ENCODE results near the gene PCDHGA5.
"Not testable (repeated sequence)": the region's sequence is repeated elsewhere in the genome, so short reads cannot be mapped to it uniquely, and the experiment has no call there.

PCDHGA5 gene

GRCh38 chr5:141387557-141388311, 23.8 kb downstream of the PCDHGA5 start, which contains the start of gene PCDHGB4:
TSS of gene PCDHGB4 (plus strand) at chr5:141387698. CDS start at chr5:141387885, 187 bp downstream.
- peak; percentile 37 for DNase-seq (ENCODE audit: low spot score)

DNA sequence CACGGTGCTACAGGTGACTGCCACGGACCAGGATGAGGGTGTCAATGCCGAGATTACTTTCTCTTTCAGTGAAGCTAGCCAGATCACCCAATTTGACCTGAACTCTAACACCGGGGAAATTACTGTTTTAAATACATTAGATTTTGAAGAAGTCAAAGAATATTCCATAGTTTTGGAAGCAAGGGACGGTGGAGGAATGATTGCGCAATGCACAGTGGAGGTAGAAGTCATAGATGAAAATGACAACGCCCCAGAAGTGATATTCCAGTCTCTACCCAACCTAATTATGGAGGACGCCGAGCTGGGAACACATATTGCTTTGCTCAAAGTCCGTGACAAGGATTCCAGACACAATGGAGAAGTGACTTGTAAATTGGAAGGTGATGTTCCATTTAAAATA, 24.7 kb downstream of the PCDHGA5 start:
- no peak for DNase-seq (ENCODE audit: low spot score)

DNA sequence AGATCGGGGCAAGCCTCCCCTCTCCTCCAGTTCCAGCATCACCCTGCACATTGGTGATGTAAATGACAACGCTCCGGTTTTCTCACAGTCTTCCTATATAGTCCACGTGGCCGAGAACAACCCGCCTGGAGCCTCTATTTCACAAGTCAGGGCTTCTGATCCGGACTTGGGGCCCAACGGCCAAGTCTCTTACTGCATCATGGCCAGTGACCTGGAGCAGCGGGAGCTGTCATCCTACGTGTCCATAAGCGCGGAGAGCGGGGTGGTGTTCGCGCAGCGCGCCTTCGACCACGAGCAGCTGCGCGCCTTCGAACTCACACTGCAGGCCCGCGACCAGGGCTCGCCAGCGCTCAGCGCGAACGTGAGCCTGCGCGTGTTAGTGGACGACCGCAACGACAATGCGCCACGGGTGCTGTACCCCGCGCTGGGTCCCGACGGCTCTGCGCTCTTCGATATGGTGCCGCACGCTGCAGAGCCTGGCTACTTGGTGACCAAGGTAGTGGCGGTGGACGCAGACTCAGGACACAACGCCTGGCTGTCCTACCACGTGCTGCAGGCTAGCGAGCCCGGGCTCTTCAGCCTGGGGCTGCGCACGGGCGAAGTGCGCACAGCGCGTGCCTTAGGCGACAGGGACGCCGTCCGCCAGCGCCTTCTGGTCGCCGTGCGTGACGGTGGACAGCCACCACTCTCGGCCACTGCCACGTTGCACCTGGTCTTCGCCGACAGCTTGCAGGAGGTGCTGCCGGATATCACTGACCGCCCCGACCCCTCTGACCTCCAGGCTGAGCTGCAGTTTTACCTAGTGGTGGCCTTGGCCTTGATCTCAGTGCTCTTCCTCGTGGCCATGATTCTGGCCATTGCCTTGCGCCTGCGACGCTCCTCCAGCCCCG, 25.4 kb downstream of the PCDHGA5 start:
- DNase-seq (ENCODE audit: low spot score): no peak

GRCh38 chr5:141392429-141393198, 28.7 kb downstream of the PCDHGA5 start, which contains the start of gene PCDHGA8:
TSS of gene PCDHGA8 (plus strand) at chr5:141392633. CDS start at chr5:141392814, 181 bp downstream.
- DNase-seq (ENCODE audit: low spot score): no peak

- DNase-seq (ENCODE audit: low spot score): no peak
Observed at GRCh38 chr5:141393267-141393666, 29.3 kb downstream of the PCDHGA5 start.

GRCh38 chr5:141394401-141395187, 30.6 kb downstream of the PCDHGA5 start:
- not testable (repeated sequence) for DNase-seq (ENCODE audit: low spot score)

DNA sequence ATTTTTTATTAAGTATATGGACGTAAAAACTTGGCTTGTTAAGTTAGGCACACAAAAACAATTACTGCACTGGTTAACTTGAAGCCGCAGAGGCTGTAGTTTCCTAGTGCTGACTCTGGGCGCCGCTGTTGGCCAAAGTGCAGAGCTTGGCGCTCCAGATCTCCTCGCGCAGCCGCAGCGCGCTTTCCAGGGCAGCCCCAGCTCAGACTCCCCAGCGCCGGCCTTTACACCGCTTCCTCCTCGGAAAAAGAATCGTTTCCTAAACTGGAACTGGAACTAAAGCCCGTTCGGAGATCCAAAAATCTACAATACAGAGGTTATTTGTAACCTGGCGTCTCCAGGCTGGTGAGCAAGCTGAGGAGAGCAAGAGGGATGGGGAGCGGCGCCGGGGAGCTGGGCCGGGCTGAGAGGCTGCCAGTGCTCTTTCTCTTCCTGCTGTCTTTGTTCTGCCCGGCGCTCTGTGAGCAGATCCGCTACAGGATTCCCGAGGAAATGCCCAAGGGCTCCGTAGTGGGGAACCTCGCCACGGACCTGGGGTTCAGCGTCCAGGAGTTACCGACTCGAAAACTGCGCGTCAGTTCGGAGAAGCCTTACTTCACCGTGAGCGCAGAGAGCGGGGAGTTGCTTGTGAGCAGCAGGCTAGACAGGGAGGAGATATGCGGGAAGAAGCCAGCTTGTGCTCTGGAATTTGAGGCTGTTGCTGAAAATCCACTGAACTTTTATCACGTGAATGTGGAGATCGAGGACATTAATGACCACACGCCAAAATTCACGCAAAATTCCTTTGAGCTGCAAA, 34.0 kb downstream of the PCDHGA5 start, which contains the start of gene PCDHGB5:
PCDHGB5 (plus strand) TSS at position 192 of the 796 bp plus-strand sequence; CDS start at position 373, 181 bp downstream.
- not testable (repeated sequence) for DNase-seq (ENCODE audit: low spot score)

DNA sequence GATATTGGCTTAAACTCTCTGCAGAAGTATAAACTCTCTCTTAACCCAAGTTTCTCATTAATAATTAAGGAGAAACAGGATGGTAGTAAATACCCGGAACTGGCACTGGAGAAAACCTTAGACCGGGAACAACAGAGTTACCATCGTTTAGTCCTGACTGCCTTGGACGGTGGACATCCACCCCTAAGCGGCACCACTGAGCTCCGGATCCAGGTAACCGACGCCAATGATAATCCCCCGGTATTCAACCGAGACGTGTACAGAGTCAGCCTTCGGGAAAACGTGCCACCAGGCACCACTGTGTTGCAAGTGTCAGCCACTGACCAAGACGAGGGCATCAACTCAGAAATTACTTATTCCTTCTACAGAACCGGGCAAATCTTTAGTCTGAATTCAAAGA, 34.6 kb downstream of the PCDHGA5 start:
- no peak for DNase-seq (ENCODE audit: low spot score)

DNA sequence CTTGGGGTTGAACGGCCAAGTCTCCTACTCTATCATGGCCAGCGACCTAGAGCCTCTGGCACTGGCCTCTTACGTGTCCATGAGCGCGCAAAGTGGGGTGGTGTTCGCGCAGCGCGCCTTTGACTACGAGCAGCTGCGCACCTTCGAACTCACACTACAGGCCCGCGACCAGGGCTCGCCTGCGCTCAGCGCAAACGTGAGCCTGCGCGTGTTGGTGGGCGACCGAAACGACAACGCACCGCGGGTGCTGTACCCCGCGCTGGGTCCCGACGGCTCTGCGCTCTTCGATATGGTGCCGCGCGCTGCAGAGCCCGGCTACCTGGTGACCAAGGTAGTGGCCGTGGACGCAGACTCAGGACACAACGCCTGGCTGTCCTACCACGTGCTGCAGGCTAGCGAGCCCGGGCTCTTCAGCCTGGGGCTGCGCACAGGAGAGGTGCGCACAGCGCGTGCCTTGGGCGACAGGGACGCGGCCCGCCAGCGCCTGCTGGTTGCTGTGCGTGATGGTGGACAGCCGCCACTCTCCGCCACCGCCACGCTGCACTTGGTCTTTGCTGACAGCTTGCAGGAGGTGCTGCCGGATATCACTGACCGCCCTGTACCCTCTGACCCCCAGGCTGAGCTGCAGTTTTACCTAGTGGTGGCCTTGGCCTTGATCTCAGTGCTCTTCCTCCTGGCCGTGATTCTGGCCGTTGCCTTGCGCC, 35.7 kb downstream of the PCDHGA5 start:
- no peak for DNase-seq (ENCODE audit: low spot score)

DNA sequence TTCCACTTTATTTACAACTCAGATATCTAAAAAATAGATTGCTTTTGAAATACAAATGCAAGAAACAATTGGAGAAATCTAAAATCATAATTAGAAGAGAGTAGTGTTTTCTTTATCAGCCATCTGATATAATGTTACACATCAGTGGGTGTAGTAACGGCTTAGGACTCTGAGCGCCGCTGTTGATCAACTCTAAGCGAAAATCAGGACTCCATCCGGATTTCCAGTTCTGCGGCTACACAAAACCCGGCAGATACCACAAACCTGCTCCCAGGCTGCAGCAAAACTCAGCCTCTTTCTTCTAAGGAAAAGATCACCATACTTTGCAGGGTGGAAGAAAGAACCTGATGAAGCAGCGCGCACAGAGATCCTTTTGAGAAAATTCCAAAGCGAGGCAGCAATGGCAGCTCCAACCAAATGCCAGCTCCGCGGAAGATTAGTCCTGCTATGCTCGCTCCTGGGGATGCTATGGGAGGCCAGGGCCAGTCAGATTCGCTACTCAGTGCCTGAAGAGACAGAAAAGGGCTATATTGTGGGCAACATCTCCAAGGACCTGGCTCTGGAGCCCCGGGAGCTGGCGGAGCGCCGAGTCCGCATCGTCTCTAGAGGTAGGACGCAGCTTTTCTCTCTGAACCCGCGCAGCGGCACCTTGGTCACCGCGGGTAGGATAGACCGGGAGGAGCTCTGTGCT, 38.7 kb downstream of the PCDHGA5 start, which contains the start of gene PCDHGA9:
PCDHGA9 (plus strand) TSS at position 226 of the 691 bp plus-strand sequence; CDS start at position 401, 175 bp downstream.
- DNase-seq (ENCODE audit: low spot score): peak; percentile 58

DNA sequence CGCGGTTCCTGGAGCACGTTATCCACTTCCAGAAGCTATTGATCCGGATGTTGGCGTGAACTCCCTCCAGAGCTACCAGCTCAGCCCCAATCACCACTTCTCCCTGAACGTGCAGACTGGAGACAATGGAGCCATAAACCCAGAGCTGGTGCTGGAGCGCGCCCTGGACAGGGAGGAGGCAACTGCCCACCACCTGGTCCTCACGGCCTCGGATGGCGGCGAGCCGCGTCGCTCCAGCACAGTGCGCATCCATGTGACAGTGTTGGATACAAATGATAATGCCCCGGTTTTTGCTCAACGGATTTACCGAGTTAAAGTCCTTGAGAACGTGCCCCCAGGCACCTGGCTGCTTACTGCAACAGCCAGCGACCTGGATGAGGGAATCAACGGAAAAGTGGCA, 39.4 kb downstream of the PCDHGA5 start:
- DNase-seq (ENCODE audit: low spot score): no peak

DNA sequence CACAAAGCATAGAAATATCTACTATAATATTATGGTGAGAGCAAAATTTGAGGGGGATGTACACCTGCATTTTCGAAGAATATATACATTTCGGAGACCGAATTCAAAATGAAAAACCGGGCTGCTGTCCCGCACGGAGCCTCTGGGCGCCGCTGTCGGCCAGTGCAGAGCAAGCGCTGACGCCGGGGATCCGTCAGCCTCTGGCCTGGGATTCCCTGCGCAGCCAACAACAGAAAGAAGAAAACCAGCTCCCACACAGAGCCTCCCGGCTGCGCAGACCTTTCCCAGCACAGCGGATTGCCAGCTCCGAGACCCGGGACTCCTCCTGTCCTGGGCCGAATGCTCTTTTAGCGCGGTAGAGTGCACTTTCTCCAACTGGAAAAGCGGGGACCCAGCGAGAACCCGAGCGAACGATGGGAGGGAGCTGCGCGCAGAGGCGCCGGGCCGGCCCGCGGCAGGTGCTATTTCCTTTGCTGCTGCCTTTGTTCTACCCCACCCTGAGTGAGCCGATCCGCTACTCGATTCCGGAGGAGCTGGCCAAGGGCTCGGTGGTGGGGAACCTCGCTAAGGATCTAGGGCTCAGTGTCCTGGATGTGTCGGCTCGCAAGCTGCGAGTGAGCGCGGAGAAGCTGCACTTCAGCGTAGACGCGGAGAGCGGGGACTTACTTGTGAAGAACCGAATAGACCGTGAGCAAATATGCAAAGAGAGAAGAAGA, 44.0 kb downstream of the PCDHGA5 start, which contains the start of gene PCDHGB6:
PCDHGB6 (plus strand) TSS at position 232 of the 716 bp plus-strand sequence; CDS start at position 414, 182 bp downstream.
- peak; percentile 77 for DNase-seq (ENCODE audit: low spot score)

DNA sequence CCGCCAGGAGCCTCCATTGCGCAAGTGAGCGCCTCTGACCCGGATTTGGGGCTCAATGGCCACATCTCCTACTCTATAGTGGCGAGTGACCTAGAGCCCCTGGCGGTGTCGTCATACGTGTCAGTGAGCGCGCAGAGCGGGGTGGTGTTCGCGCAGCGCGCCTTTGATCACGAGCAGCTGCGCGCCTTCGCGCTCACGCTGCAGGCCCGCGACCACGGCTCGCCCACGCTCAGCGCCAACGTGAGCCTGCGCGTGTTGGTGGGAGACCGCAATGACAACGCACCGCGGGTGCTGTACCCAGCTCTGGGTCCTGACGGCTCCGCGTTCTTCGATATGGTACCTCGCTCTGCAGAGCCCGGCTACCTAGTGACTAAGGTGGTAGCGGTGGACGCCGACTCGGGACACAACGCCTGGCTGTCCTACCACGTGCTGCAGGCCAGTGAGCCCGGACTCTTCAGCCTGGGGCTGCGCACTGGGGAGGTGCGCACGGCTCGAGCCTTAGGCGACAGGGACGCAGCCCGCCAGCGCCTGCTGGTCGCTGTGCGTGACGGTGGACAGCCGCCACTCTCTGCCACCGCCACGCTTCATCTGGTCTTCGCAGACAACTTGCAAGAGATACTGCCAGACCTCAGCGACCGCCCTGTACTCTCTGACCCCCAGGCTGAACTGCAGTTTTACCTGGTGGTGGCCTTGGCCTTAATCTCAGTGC, 45.8 kb downstream of the PCDHGA5 start:
- no peak for DNase-seq (ENCODE audit: low spot score)

DNA sequence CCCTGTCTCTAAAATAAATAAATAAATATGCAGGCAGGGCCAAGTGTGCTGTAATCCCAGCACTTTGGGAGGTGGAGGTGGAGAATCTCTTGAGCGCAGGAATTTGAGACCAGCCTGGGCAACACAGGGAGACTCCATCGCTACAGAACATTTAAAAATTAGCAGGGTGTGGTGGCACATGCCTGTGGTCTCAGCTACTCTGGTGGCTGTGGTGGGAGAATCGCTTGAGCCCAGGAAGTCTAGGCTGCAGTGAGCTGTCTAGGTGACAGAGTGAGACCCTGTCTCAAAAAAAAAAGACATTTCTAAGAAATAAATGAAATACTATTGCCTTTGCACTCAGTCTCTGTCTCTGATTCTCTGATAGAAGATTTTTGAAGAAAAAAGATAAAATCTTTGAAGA, 47.6 kb downstream of the PCDHGA5 start:
- DNase-seq (ENCODE audit: low spot score): no peak

- peak; percentile 67 for DNase-seq (ENCODE audit: low spot score)
Observed at GRCh38 chr5:141412854-141413539, 49.0 kb downstream of the PCDHGA5 start, which contains the start of gene PCDHGA10. TSS of gene PCDHGA10 (plus strand) at chr5:141412987. CDS start at chr5:141413176, 189 bp downstream.

- no peak for DNase-seq (ENCODE audit: low spot score)
Observed at GRCh38 chr5:141413540-141414069, 49.6 kb downstream of the PCDHGA5 start.

Measured in iPS-NIHi11 (cell line).